ENCODE results near the gene TTYH2.
"Not testable (repeated sequence)": the region's sequence is repeated elsewhere in the genome, so short reads cannot be mapped to it uniquely, and the experiment has no call there.

The TTYH2 gene

DNA sequence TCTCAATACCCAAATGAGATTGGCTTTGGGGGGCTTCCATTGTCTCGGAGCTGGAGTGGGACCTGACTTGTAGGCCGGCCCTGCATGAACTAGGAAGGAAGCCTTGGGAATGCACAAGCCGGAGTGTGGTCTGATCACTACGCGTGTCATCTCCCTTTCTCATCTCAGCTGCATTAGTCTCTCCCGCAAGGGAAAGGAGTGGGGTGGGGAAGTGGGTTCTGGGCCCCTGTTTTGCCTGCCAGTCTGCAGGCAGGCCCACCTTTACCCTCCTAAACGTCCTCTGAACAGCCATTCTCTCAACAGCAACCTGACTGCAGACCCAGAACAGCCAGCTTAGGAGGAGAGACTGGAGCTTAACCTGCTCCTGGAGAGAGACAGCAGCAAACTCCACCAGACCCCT, 49.2 kb downstream of the TTYH2 start:
- no peak overlapping the region for H3K4me3 ChIP-seq (ENCODE audit: low read depth, low read length)
- in situ Hi-C loops (cut with HindIII; ENCODE audit: low sequenced_read_pairs), result no loop called here
- no peak for TF ChIP-seq CTCF (IDR thresholded peaks at IDR 0.05; ENCODE audit: low read depth, low read length, missing control alignments)
- DNase-seq (ENCODE audit: low read depth), result no peak

- DNase-seq (ENCODE audit: low read depth); H3K4me3 ChIP-seq (ENCODE audit: low read depth, low read length); in situ Hi-C loops (cut with HindIII; ENCODE audit: low sequenced_read_pairs): not testable (repeated sequence)
Measured at GRCh38 chr17:74267054-74267453, 53.7 kb downstream of the TTYH2 start.

- in situ Hi-C loops (cut with HindIII; ENCODE audit: low sequenced_read_pairs), result no loop called here
- H3K4me3 ChIP-seq (ENCODE audit: low read depth, low read length), result no peak overlapping the region
- DNase-seq (ENCODE audit: low read depth), result no peak
- TF ChIP-seq CTCF (IDR thresholded peaks at IDR 0.05; ENCODE audit: low read depth, low read length, missing control alignments), result no peak
Measured at GRCh38 chr17:74267579-74267978, 54.2 kb downstream of the TTYH2 start.

GRCh38 chr17:74267987-74268499, 54.7 kb downstream of the TTYH2 start:
- no peak for DNase-seq (ENCODE audit: low read depth)
- H3K4me3 ChIP-seq (ENCODE audit: low read depth, low read length), result no peak overlapping the region
- no peak for TF ChIP-seq CTCF (IDR thresholded peaks at IDR 0.05; ENCODE audit: low read depth, low read length, missing control alignments)
- in situ Hi-C loops (cut with HindIII; ENCODE audit: low sequenced_read_pairs), result no loop called here

DNA sequence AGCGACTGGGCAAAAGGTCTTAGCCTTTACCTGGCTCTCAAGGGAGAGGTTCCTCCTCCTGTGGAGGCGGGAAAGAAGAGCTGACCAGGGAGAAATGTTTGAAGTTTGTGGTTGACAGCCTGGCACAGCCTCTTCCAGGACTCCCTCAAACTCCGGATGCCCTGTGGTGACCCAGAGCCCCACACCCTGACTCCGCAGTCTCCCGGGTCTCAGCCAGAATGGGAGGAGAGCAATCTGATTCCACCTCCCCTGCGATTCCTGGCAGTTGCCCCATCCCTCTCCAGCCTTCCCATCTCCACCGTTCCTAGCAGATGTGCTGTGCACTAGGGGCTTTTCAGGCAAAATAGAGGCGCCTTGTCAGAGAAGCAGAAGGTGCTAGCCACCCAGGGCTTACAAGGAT, 55.2 kb downstream of the TTYH2 start:
- H3K4me3 ChIP-seq (ENCODE audit: low read depth, low read length), result no peak overlapping the region
- in situ Hi-C loops (cut with HindIII; ENCODE audit: low sequenced_read_pairs), result no loop called here
- no peak for DNase-seq (ENCODE audit: low read depth)
- no peak for TF ChIP-seq CTCF (IDR thresholded peaks at IDR 0.05; ENCODE audit: low read depth, low read length, missing control alignments)

DNA sequence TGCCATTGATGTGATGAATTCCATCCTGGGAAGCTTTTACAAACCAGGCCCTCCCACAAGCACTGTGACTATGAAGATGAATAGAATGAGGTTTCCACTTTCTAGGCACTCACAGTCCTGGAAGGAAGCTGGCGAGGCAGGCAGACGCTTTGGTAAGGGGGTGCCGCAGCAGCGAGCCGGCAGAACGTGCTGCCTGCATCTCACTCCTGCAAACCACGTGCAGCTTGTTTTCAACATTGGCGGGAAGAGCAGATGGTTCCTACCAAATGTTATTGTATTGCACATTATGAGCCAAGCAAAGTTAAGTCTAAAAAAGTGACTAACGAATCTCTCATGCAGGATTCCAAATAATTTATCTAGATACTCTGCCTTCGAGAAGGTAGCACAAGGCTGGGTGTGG, 57.0 kb downstream of the TTYH2 start:
- H3K4me3 ChIP-seq (ENCODE audit: low read depth, low read length), result no peak overlapping the region
- no peak for TF ChIP-seq CTCF (IDR thresholded peaks at IDR 0.05; ENCODE audit: low read depth, low read length, missing control alignments)
- in situ Hi-C loops (cut with HindIII; ENCODE audit: low sequenced_read_pairs), result no loop called here
- no peak for DNase-seq (ENCODE audit: low read depth)

GRCh38 chr17:74271281-74271680, 57.9 kb downstream of the TTYH2 start:
- in situ Hi-C loops (cut with HindIII; ENCODE audit: low sequenced_read_pairs), result no loop called here
- H3K4me3 ChIP-seq (ENCODE audit: low read depth, low read length), result no peak overlapping the region
- DNase-seq (ENCODE audit: low read depth), result no peak
- no peak for TF ChIP-seq CTCF (IDR thresholded peaks at IDR 0.05; ENCODE audit: low read depth, low read length, missing control alignments)
